GDM1 (cell line): ENCODE results near the gene TMEM126B.
A peak's percentile ranks its signal among the peaks of the same experiment; 100 is the strongest.

ENCODE experiments used
- DNase-seq: peaks from one replicate; lab custom pipeline; 2025; lab: John Stamatoyannopoulos, UW

The TMEM126B gene

GRCh38 chr11:85682330-85683305, 54.2 kb downstream of the TMEM126B start:
- DNase-seq: peak; percentile 54

- no peak for DNase-seq
Observed at GRCh38 chr11:85685125-85685819, 56.9 kb downstream of the TMEM126B start.

GRCh38 chr11:85685820-85686459, 57.5 kb downstream of the TMEM126B start, which contains the start of gene CCDC89:
TSS of gene CCDC89 (minus strand) at chr11:85686195. CDS start at chr11:85686130, 65 bp downstream.
- DNase-seq: no peak
